GM12873 (cell line): ENCODE results near the gene KLHL18.

ENCODE experiments used
- CTCF ChIP-seq: IDR thresholded peaks from 2 replicates; pipeline ENCODE4 v1.5.1; 2012; ENCODE audit warnings: low read depth, mild to moderate bottlenecking, moderate library complexity, low read length, control low read depth; ENCODE audit not compliant: insufficient read depth; ENCODE audit errors: missing control alignments

KLHL18 gene

GRCh38 chr3:47384425-47384824 is 101.7 kb downstream of the KLHL18 start:
- TF ChIP-seq CTCF = no peak

GRCh38 chr3:47385007-47385406 is 102.3 kb downstream of the KLHL18 start:
- no peak for TF ChIP-seq CTCF

GRCh38 chr3:47385796-47386195 is 103.1 kb downstream of the KLHL18 start:
- TF ChIP-seq CTCF = no peak

GRCh38 chr3:47392933-47393332 is 110.2 kb downstream of the KLHL18 start:
- no peak for TF ChIP-seq CTCF

- TF ChIP-seq CTCF = no peak
Measured at GRCh38 chr3:47394140-47394870, 111.6 kb downstream of the KLHL18 start.

GRCh38 chr3:47394881-47395280 is 112.1 kb downstream of the KLHL18 start:
- TF ChIP-seq CTCF = no peak
